Smooth muscle cell of bladder (primary cell): ENCODE results near the gene POU2F3. TPM values are rescaled to one million over a fixed set of nuclear protein-coding genes. Genes with fewer than 3 reads are reported as not detected.

Source experiments
- total RNA-seq: library from RNA; depleted of rRNA; stranded (reverse); fragments of >200 nt; gene quantifications from 2 replicates; pipeline ENCODE4 v1.2.3, GENCODE V29; 2014

Gene POU2F3
- 0.09 TPM in 1 of 2 replicates, not detected in the other for total RNA-seq

DNA sequence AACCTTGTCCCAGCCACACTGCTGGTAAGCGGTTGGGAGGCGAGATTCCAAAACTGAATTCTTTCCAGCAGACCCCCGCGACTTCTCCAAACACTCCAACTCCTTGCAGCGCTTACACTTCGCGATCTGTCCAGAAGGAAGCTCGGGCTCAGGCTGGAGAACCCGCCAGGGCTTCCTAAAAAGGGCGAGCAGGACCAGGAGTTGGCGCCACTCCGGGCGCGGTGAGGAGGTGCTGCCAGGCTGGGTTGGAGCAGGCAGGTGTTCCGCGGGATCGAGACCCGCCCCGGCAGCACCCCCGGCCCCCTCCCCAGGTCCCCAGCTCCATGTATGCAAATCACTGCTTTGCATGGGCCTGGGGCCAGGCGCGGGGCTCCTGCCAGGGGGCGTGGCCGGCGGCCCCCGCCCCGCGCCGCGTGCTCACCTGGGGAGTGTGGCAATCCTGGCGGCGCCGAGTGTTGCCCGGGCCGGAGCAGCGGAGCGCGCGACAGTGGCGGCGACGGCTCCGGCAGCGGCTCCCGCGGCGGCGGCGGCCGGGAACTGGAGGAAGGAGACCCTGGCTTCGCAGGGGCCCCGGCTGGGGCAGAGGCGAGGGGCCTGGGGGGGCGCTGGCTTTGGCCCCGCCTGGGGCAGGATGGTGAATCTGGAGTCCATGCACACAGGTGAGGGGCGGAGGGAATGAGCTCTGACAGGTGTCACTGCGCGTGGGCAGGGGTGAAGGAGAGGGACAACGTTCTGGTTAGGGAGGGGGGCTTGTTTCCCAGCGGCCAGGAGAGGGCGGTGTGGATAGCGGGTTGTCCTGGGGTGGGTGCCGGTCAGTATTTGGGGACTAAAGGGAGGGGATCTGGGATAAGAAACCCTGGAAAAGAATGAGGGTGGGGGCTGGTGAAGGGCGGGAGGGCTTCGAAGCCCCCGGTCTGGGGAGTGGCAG, at the start of gene POU2F3:
Gene POU2F3, plus strand, starts transcription at position 428 of the 928 bp plus-strand sequence. Its CDS starts 204 bp downstream, at position 632.

DNA sequence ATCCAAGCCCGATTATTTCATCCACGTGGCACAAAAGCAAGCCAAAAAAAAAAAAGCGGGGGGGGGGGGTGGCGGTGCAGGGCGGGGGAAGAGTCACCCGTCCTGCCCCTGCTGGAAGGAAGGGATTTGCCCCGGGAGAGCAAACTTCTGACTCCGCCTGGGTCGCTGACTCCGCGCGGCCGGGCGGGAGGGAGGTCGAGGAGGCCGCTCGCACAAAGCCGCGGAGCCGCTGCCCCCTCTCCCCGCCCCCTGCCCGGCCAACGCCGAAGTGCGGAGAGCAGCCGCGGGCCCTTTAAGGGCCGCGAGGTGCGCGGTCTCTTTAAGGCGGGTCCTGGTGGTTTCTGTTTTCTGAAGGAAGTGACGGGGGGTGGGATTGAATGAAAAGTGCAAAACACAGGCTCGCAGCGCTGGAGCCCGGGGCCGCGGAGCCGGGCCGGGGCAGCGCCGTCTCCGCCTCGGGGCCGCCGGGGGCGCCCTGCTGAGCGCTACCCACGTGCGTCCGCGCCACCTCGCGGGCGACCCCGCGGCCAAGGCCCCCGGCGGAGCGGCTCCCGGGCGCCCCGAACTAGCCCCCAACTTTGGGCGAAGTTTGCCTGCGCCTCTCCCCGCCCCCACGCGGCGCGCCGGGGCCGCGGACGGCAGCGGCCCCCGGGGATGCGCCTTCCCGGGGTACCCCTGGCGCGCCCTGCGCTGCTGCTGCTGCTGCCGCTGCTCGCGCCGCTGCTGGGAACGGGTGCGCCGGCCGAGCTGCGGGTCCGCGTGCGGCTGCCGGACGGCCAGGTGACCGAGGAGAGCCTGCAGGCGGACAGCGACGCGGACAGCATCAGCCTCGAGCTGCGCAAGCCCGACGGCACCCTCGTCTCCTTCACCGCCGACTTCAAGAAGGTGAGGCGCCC, 29.1 kb upstream of the POU2F3 start, which contains the start of gene OAF:
Gene OAF, plus strand, starts transcription at position 407 of the 896 bp plus-strand sequence. Its CDS starts 248 bp downstream, at position 655.

DNA sequence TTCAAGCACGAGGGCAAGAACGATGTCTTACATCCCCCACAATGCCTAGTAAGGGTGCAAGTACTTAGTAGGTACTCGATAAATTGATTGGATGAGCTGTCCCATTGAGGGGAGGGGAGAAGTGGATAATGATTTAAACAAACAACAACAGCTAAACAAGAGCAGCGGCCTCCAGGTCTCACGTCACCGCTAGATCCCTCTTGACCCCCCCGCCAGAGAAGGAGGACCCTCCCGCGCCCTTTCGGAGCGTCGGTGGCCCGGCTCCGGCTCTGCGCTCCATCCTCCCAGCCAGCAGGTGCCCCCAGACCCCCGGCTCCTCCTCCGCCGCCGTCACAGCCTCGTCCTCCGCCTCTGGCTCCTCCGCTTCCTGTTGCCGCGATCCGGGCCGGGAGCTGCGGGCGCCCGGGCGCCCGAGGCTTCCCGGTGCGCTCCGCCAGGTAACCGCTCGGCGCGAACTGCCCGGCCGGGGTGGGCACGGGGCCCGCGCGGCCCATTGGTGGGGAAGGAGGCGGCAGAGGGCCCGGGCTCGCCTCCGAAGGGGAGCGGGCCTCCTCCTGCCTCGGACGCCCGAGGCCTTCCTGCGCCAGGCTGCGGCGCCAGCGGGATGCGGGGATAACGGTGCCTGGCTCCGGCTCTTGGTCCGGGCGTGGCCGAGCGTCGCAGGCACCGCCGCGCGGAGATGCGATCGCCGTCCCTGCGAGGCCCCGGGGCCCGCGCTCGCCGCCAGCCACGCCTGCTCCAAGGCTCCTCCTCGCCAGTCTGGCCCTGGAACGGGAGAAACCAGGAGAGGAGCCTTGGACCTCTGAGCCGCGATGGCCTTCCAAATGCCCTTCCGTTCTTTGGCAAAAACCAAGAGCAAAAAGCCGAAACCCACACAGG, 85.2 kb downstream of the POU2F3 start, which contains the start of gene TLCD5:
Gene TLCD5, plus strand, starts transcription at position 368 of the 879 bp plus-strand sequence. CDS start 2,143 bp downstream, outside the sequence.

DNA sequence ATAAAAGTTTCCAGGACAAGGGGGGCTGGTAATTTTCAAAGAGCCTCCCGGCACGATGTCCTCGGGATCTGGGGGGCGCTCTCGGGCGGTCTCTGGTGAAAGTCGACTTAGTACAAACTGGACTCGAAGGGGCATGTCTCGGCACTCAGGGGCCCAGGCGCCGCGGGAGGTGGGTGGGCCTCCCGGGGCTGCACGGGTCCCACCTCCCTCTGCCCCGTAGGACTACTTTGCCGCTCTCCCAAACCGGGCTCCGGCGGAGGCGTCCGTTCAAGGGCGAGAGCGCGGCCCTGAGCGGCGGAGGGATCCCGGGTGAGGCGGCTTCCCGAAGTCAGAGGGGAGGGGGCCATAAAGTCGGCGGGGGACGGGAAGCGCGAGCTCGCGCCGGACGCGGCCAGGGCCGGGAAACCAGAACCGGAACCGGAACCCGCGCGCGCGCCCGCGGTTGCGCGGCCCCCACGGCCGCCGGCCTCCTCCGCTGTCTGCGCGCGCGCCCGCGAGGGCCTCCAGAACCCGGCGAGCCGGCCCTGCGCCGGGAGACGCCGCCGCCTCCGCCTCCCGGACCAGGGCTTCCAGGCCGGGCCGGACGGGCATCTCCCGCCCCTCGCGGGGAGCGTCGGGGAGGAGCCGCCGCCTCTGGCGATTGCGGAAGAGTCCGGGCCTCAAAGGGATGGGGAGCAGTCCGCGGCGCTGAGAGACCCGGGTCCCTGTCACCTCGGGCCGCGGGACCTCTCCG, 96.1 kb downstream of the POU2F3 start, which contains the start of gene ARHGEF12:
Gene ARHGEF12, plus strand, starts transcription at position 506 of the 733 bp plus-strand sequence. CDS start 831 bp downstream, outside the sequence.

Other genes starting within 250 kb of the POU2F3 start
- 0.57 and 1.1 TPM in 2 replicates for gene TRIM29, start 102.0 kb upstream of the POU2F3 start, total RNA-seq
- gene OAF, start 29.1 kb upstream of the POU2F3 start, total RNA-seq: 17.1 and 34.8 TPM in 2 replicates
- 5.4 and 7.0 TPM in 2 replicates for gene TLCD5, start 85.2 kb downstream of the POU2F3 start, total RNA-seq
- 73.4 and 80.3 TPM in 2 replicates for gene ARHGEF12, start 96.3 kb downstream of the POU2F3 start, total RNA-seq